Vagina (tissue), 2 donors: ENCODE data around the gene PSPN. TPM values are rescaled to one million over a fixed set of nuclear protein-coding genes. Genes with fewer than 3 reads are reported as not detected.

Experiments used
- DNase-seq, 2 donors: peaks; one replicate each; pipeline ENCODE4 v3.0.0-alpha.2; 2017; ENCODE audit errors: extremely low spot score in 2 of 2
- H3K27ac ChIP-seq: fragments of 200-600 bp; sonication (generic); one replicate; pipeline ENCODE4 v1.5.1; 2019
- H3K27me3 ChIP-seq: fragments of 200-600 bp; sonication (generic); one replicate; pipeline ENCODE4 v1.5.1; 2019
- H3K36me3 ChIP-seq, 2 donors: fragments of 200-600 bp; sonication (generic); one replicate each; pipeline ENCODE4 v1.5.1; 2017 to 2019
- H3K4me1 ChIP-seq: fragments of 200-600 bp; sonication (generic); one replicate; pipeline ENCODE4 v1.5.1; 2019
- H3K4me3 ChIP-seq, 2 donors: fragments of 200-600 bp; sonication (generic); 1 replicate in 1 of 2; 2 replicates in 1 of 2; pipeline ENCODE4 v1.5.1; 2016 to 2019
- H3K9me3 ChIP-seq: fragments of 200-600 bp; sonication (generic); one replicate; pipeline ENCODE4 v1.5.1; 2019
- POLR2A ChIP-seq, 2 donors: fragments of 450-650 bp; IDR thresholded peaks; one replicate each; pipeline ENCODE4 v1.6.1; 2017; ENCODE audit warnings: antibody characterized with exemption in 2 of 2, mild to moderate bottlenecking in 2 of 2, moderate library complexity in 2 of 2
- POLR2AphosphoS5 ChIP-seq, 2 donors: sonication (generic); formaldehyde crosslinking; IDR thresholded peaks; one replicate each; pipeline ENCODE4 v1.9.0; 2017; ENCODE audit warnings: antibody characterized with exemption in 2 of 2, mild to moderate bottlenecking in 2 of 2, low read depth in 1 of 2; ENCODE audit not compliant: insufficient read depth in 1 of 2
- intact Hi-C: fragments of 100-400 bp; cut with DNase I; formaldehyde crosslinking; loops from one replicate; pipeline ENCODE4 v1.15.1; 2023
- total RNA-seq: library from RNA; depleted of rRNA; stranded (reverse); fragments of >200 nt; gene quantifications from one replicate; pipeline ENCODE4 v1.2.3, GENCODE V29; 2016
- TF ChIP-seq, protein P1 (sequence below), 3 experiments: fragments of 450-650 bp in 2 of 3; fragments of 200-600 bp in 1 of 3; sonication (generic) in 1 of 3; IDR thresholded peaks; one replicate each; pipeline ENCODE4 v1.5.1; 2017 to 2019; ENCODE audit warnings: antibody characterized with exemption in 3 of 3, mild to moderate bottlenecking in 2 of 3, moderate library complexity in 2 of 3

Gene PSPN
- total RNA-seq, 1 donor from 2014 or later = 0.25 TPM

DNA sequence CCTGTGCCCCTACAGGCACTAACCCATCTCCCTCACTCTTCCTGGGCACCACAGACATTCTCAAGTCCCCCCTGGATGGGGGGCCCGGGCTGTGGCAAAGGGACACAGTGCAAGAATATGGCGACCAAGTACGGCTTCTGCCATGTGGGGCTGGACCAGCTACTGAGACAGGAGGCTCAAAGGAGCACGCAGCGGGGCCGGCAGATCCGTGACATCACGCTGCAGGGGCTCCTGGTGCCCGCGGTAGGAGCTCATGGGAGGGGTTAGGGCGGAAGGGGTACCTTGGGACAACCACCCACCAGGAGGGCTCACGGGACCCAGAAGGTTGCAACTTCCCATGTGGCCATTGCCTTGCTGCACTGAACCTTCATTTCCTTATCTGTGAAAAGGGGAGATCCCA is 20.6 kb upstream of the PSPN start:
- no peak overlapping the region for H3K4me3 ChIP-seq
- intact Hi-C loops = no loop called here
- DNase-seq = no peak

DNA sequence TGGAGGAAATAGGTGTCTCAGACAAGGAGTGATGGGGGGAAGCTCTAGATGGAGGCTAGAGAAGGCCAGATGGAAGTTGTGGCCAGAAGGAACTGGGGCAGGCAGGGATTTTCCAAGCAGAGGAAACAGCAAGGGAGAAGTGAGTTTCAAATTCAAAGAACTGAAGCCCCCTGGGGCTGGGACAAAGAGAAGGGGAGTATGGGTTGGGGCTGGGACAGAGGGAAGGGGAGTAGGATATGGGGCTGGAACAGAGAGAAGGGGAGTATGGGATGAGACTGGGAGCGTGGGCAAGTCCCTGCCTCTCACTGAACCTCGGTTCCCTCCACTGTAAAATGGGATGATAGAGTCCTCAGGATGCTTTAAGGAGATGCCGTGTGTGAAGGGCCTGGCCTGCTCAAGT is 19.1 kb upstream of the PSPN start:
- Histone ChIP-seq H3K9me3 (no peaks in the 10 kb centered on the region), H3K4me3 (no peak overlapping the region), H3K27ac (no peak overlapping the region), H3K27me3 (no peaks in the 10 kb centered on the region), H3K4me1 (peaks cover 20% of the 10 kb centered on the region), H3K36me3 (peaks cover 0 to 5% of the 10 kb centered on the region in 2 donors)
- TF ChIP-seq, protein P1, sequence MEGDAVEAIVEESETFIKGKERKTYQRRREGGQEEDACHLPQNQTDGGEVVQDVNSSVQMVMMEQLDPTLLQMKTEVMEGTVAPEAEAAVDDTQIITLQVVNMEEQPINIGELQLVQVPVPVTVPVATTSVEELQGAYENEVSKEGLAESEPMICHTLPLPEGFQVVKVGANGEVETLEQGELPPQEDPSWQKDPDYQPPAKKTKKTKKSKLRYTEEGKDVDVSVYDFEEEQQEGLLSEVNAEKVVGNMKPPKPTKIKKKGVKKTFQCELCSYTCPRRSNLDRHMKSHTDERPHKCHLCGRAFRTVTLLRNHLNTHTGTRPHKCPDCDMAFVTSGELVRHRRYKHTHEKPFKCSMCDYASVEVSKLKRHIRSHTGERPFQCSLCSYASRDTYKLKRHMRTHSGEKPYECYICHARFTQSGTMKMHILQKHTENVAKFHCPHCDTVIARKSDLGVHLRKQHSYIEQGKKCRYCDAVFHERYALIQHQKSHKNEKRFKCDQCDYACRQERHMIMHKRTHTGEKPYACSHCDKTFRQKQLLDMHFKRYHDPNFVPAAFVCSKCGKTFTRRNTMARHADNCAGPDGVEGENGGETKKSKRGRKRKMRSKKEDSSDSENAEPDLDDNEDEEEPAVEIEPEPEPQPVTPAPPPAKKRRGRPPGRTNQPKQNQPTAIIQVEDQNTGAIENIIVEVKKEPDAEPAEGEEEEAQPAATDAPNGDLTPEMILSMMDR (IDR thresholded peaks at IDR 0.05) = no peak
- TF ChIP-seq POLR2AphosphoS5 (IDR thresholded peaks at IDR 0.05; ENCODE audit: insufficient read depth in 1 of 2, low read depth in 1 of 2) (no peak), POLR2A (IDR thresholded peaks at IDR 0.05) (no peak)
- no peak for DNase-seq
- intact Hi-C loops = no loop called here

More for the DNA sequence above, 20.6 kb upstream of the PSPN start:
- Histone ChIP-seq H3K36me3 (no peaks in the 10 kb centered on the region), H3K9me3 (no peaks in the 10 kb centered on the region), H3K27me3 (no peaks in the 10 kb centered on the region), H3K27ac (no peak overlapping the region), H3K4me1 (peaks cover 15% of the 10 kb centered on the region)
- TF ChIP-seq, protein P1 (IDR thresholded peaks at IDR 0.05) = no peak
- no peak for TF ChIP-seq POLR2A (IDR thresholded peaks at IDR 0.05)
- TF ChIP-seq POLR2AphosphoS5 (IDR thresholded peaks at IDR 0.05; ENCODE audit: insufficient read depth in 1 of 2, low read depth in 1 of 2) = no peak

DNA sequence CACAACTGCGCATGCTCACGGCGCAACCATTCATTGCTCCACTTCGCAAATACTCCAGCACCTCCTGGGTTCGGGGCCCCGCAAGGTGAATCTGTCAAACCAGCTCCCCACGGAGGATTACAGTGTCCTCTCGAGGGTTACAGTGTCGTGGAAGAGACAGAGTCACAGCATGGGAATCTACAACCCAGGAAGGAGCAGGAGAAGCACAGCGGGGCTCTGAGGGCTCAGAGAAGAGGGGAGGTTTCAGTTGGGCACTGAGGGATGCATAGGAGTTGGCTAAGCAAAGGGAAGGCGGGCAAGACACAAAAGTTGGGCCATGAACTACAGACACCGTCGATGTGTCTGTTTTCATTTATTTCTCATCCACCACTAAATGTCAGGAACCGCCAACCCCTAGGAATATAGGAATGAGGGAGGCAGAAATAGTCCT is 18.3 kb upstream of the PSPN start:
- Histone ChIP-seq H3K4me1 (peaks cover 20% of the 10 kb centered on the region), H3K4me3 (peak overlapping the region; percentile 57 to 79), H3K9me3 (no peaks in the 10 kb centered on the region), H3K27ac (peak overlapping the region; percentile 77), H3K27me3 (no peaks in the 10 kb centered on the region), H3K36me3 (peaks cover 0 to 12% of the 10 kb centered on the region in 2 donors)
- TF ChIP-seq POLR2AphosphoS5 (IDR thresholded peaks at IDR 0.05; ENCODE audit: insufficient read depth in 1 of 2, low read depth in 1 of 2) = no peak
- TF ChIP-seq POLR2A (IDR thresholded peaks at IDR 0.05) = no peak
- TF ChIP-seq, protein P1 (IDR thresholded peaks at IDR 0.05) = no peak
- no peak for DNase-seq
- intact Hi-C loops = no loop called here

DNA sequence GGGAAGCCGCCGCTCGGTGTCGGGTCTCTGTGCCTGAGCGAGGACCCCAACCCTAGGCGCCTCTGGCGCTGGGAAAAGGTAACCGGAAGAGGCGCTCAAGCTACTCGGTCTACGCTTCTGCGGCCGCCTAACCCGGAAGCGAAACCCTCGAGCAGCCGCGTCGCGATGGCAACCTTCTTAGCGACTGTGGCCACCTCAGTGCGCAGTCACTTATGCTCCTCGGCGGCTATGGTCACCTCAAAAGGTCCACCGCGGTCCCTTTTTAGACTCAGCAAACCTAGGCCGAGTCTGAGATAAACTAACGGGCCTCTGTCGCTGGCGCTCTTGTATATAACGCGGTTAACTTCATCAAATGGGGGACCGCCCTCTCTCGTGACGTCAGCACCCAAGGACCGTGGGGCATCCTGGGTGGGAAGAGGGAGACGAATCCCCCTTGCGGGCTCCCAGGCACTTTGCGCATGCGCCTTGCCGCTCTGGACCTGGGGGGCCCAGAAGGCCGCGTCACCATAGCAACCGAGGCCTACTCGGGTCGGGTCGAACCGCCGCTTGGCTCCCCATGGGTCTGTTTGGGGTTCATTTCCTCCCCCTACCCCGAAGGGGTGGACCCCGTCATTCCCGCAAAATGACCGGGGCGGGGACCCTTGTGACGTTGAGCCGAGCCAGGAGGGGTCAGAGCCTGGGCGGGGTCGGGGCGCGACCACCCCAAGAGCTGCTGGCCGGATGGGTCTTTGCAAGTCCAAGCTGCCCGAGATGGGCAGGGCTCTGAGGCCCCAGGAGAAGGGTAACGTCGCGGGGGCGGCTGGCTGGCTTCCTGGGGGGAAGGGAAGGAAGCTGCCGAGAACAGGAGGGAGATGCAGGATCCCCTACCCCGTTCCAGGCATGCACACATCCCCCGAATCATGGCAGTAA is 17.6 kb upstream of the PSPN start, which contains the start of gene GTF2F1:
Gene GTF2F1, minus strand, starts transcription at position 91 of the 909 bp plus-strand sequence. CDS start 169 bp downstream, outside the sequence.
- peak in 1 of 2 donors; percentile 95 for DNase-seq
- H3K4me1 ChIP-seq = peaks cover 20% of the 10 kb centered on the region
- no peaks in the 10 kb centered on the region for H3K27me3 ChIP-seq
- H3K27ac ChIP-seq = peak within 1 kb of the TSS; percentile 77
- H3K36me3 ChIP-seq = peaks cover 0 to 19% of the 10 kb centered on the region in 2 donors
- intact Hi-C loops = no loop called here
- peak within 1 kb of the TSS; percentile 57 to 79 for H3K4me3 ChIP-seq
- no peaks in the 10 kb centered on the region for H3K9me3 ChIP-seq
- TF ChIP-seq POLR2A (IDR thresholded peaks at IDR 0.05) (no peak), POLR2AphosphoS5 (IDR thresholded peaks at IDR 0.05; ENCODE audit: insufficient read depth in 1 of 2, low read depth in 1 of 2) (peak; percentile 50 to 82)
- TF ChIP-seq, protein P1 (IDR thresholded peaks at IDR 0.05) = peak in 1 of 3 experiments; percentile 3
